Stimulated activated CD4-positive, alpha-beta T cell treated with anti-CD3 and anti-CD28 coated beads, TNF-alpha, amount 100 ng/mL, for 24 hours (primary cell): ENCODE data around the gene GAB3.
"Not testable (repeated sequence)": the region's sequence is repeated elsewhere in the genome, so short reads cannot be mapped to it uniquely, and the experiment has no call there.

Experiments used
- DNase-seq, 3 experiments: peaks; one replicate each; pipeline ENCODE4 v3.0.0-alpha.2; 2020; ENCODE audit warnings: low read depth in 3 of 3

The GAB3 gene

GRCh38 chrX:154657226-154657805 lies 93.6 kb downstream of the GAB3 start:
- DNase-seq = no peak

- DNase-seq = no peak
Observed at GRCh38 chrX:154655786-154656185, 95.1 kb downstream of the GAB3 start.

GRCh38 chrX:154655346-154655745 lies 95.5 kb downstream of the GAB3 start:
- no peak for DNase-seq

- no peak for DNase-seq
Observed at GRCh38 chrX:154654925-154655324, 96.0 kb downstream of the GAB3 start.

GRCh38 chrX:154654372-154654771 lies 96.5 kb downstream of the GAB3 start:
- DNase-seq = no peak

- not testable (repeated sequence) for DNase-seq
Observed at GRCh38 chrX:154653413-154653812, 97.5 kb downstream of the GAB3 start, which contains the start of gene CTAG2. CTAG2 (minus strand) TSS chrX:154653579; CDS start chrX:154653515, 64 bp downstream.

GRCh38 chrX:154653048-154653401 lies 97.9 kb downstream of the GAB3 start:
- DNase-seq = no peak

- no peak for DNase-seq
Observed at GRCh38 chrX:154652311-154653047, 98.4 kb downstream of the GAB3 start.

- no peak for DNase-seq
Observed at GRCh38 chrX:154650221-154650510, 100.7 kb downstream of the GAB3 start.

- no peak for DNase-seq
Observed at GRCh38 chrX:154649503-154650220, 101.2 kb downstream of the GAB3 start.

- DNase-seq = no peak
Observed at GRCh38 chrX:154648931-154649330, 101.9 kb downstream of the GAB3 start.

- not testable (repeated sequence) for DNase-seq
Observed at GRCh38 chrX:154645745-154646378, 105.0 kb downstream of the GAB3 start.

- not testable (repeated sequence) for DNase-seq
Observed at GRCh38 chrX:154643708-154644107, 107.2 kb downstream of the GAB3 start.

GRCh38 chrX:154641740-154642139 lies 109.1 kb downstream of the GAB3 start:
- DNase-seq = not testable (repeated sequence)

GRCh38 chrX:154633661-154634060 lies 117.2 kb downstream of the GAB3 start:
- DNase-seq = not testable (repeated sequence)

- not testable (repeated sequence) for DNase-seq
Observed at GRCh38 chrX:154630949-154631348, 119.9 kb downstream of the GAB3 start.

- DNase-seq = not testable (repeated sequence)
Observed at GRCh38 chrX:154628960-154629359, 121.9 kb downstream of the GAB3 start.
